Adrenal gland (tissue), 12 donors: ENCODE data around the gene BPIFB6. TPM values are rescaled to one million over a fixed set of nuclear protein-coding genes. Genes with fewer than 3 reads are reported as not detected.

ENCODE experiments used
- DNase-seq, 7 donors: peaks; one replicate each; pipeline ENCODE4 v3.0.0-alpha.2; 2019 to 2020
- H3K27ac ChIP-seq, 5 donors: fragments of 200-600 bp; sonication (generic) in 4 of 5; 1 replicate in 3 of 5; 2 replicates in 2 of 5; pipeline versions ENCODE4 v1.5.1 to v1.8.0; 2016 to 2020; ENCODE audit warnings: mild to moderate bottlenecking in 1 of 5
- H3K27me3 ChIP-seq: fragments of 200-600 bp; 2 replicates; pipeline ENCODE4 v1.8.0; 2021
- H3K36me3 ChIP-seq, 2 donors: fragments of 200-600 bp; replicated peaks in 1 of 2; 1 replicate in 1 of 2; 2 replicates in 1 of 2; pipeline versions ENCODE4 v1.5.1 to v1.8.0; 2018 to 2022
- H3K4me1 ChIP-seq, 2 donors: fragments of 200-600 bp; replicated peaks in 1 of 2; 1 replicate in 1 of 2; 2 replicates in 1 of 2; pipeline versions ENCODE4 v1.5.1 to v1.8.0; 2018 to 2021
- H3K4me3 ChIP-seq, 4 donors: fragments of 200-600 bp; sonication (generic) in 3 of 4; one replicate each; pipeline ENCODE4 v1.5.1; 2016 to 2018
- H3K9me3 ChIP-seq, 3 donors: fragments of 200-600 bp; sonication (generic) in 1 of 3; replicated peaks in 1 of 3; 1 replicate in 2 of 3; 2 replicates in 1 of 3; pipeline versions ENCODE4 v1.5.1 to v1.8.0; 2016 to 2021
- POLR2A ChIP-seq, 2 donors: fragments of 450-650 bp; IDR thresholded peaks; one replicate each; pipeline ENCODE4 v1.6.1; 2017; ENCODE audit warnings: antibody characterized with exemption in 2 of 2, mild to moderate bottlenecking in 2 of 2, moderate library complexity in 1 of 2
- WGBS, 4 donors: extraction: QIAGEN DNeasy Blood & Tissue Kit in 2 of 4; methylation state at CpG; one replicate each; pipeline versions ENCODE4 v1.1.5 to v1.1.7; 2013 to 2017; 5-methylcytosine and 5-hydroxymethylcytosine counted together
- intact Hi-C, 2 donors: fragments of 100-400 bp; cut with DNase I; formaldehyde crosslinking; loops; one replicate each; pipeline versions ENCODE4 v1.14.1 to v1.15.0; 2022 to 2023
- polyA plus RNA-seq, 3 donors: library from polyadenylated mRNA; stranded (reverse); fragments of 200-250 nt in 2 of 3; fragments of 350-450 nt in 1 of 3; fragmentation: Illumina TruSeq in 1 of 3; extraction: RNeasy Lipid Tissue Mini Kit (QIAGEN cat#74804) in 1 of 3; gene quantifications; one replicate each; pipeline ENCODE4 v1.2.3, GENCODE V29; 2013 to 2014
- total RNA-seq, 9 donors: library from RNA; depleted of rRNA in 4 of 9; stranded (reverse); fragments of >200 nt in 4 of 9; fragments of 120-200 nt in 1 of 9; fragmentation: NEBNext Ultra II Directional in 1 of 9; extraction: Animal tissue kit (Norgen Biotek cat#: 25700) in 1 of 9; gene quantifications; one replicate each; pipeline versions ENCODE4 v1.1.0 to v1.2.4, GENCODE V29; 2013 to 2023
- TF ChIP-seq, protein P1 (sequence below), 6 experiments: fragments of 450-650 bp in 4 of 6; fragments of 200-600 bp in 2 of 6; sonication (generic) in 1 of 6; IDR thresholded peaks; 1 replicate in 5 of 6; 2 replicates in 1 of 6; pipeline versions ENCODE4 v1.5.1 to v1.8.0; 2016 to 2021; ENCODE audit warnings: antibody characterized with exemption in 6 of 6, mild to moderate bottlenecking in 2 of 6, moderate library complexity in 1 of 6
- donor health status: healthy with polysubstance abuse.
- donor health status: Bipolar disorder and iron deficiency.
- donor health status: DM: yes; HTN: yes; CAD: no.
- donor health status: DM: no; HTN: no; CAD: no.
- donor health status: DM: no; HTN: no; CAD: no.
- donor health status: DM: yes; HTN: yes; CAD: no.

Gene BPIFB6
- total and polyA plus RNA-seq, 12 donors = not detected

DNA sequence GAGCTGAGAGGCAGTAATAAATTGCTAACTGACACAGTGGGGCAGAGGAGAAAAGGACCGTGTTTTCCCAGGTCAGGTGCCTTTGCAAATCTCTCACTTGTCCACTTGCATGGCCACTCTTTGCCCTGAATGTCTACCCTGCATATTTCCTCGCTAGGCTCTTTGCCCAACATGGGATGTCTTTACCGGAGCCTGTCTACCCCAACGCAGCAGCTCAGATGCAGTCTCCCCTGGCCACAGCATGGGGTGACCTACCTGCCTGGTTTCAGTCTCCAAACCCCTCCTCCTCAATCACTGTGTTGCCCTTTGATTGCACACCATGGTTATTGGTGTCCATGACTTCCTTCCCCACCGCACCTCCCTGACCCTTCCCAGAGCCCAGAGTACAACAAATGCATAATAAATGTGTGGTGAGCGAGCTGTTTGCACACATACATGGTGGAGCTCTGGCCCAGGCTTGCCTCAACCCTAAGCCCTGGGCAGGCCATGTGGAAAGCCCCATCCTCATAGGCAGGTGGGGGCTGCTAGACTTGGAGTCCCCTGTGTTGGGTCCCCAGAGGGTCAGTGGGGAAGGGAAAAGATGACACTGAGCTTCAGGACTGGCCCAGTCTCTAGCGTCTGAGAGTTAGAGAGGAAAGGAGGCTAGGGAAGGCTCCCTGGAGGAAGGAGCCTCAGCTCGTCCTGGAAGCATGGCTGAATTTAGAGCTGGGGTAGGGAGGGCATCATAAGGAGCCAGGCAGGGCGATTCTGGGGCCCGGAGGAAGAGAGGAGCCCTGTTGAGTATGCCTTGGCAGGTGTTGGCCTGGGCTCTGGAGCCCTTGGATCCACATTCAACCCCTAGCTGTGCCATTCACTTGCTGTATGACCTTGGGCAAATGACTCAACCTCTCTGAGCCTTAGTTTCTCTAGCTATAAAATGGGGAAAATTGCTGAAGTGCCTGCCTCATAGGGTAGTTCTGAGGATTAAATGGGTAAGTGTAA lies 4.4 kb upstream of the BPIFB6 start:
- TF ChIP-seq, protein P1, sequence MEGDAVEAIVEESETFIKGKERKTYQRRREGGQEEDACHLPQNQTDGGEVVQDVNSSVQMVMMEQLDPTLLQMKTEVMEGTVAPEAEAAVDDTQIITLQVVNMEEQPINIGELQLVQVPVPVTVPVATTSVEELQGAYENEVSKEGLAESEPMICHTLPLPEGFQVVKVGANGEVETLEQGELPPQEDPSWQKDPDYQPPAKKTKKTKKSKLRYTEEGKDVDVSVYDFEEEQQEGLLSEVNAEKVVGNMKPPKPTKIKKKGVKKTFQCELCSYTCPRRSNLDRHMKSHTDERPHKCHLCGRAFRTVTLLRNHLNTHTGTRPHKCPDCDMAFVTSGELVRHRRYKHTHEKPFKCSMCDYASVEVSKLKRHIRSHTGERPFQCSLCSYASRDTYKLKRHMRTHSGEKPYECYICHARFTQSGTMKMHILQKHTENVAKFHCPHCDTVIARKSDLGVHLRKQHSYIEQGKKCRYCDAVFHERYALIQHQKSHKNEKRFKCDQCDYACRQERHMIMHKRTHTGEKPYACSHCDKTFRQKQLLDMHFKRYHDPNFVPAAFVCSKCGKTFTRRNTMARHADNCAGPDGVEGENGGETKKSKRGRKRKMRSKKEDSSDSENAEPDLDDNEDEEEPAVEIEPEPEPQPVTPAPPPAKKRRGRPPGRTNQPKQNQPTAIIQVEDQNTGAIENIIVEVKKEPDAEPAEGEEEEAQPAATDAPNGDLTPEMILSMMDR (IDR thresholded peaks at IDR 0.05) = no peak
- TF ChIP-seq POLR2A (IDR thresholded peaks at IDR 0.05) = no peak
- DNase-seq = no peak
- H3K36me3 ChIP-seq = no peaks in the 10 kb centered on the region
- H3K27ac ChIP-seq = no peak overlapping the region
- no peak overlapping the region for H3K4me3 ChIP-seq
- H3K4me1 ChIP-seq = no peaks in the 10 kb centered on the region
- H3K9me3 ChIP-seq = no peaks in the 10 kb centered on the region
- WGBS, 4 donors = 73 to 77% (median 77%) methylated on average over 10 of the region's 10 CpGs
- H3K27me3 ChIP-seq = no peaks in the 10 kb centered on the region
- intact Hi-C loops = no loop called here

DNA sequence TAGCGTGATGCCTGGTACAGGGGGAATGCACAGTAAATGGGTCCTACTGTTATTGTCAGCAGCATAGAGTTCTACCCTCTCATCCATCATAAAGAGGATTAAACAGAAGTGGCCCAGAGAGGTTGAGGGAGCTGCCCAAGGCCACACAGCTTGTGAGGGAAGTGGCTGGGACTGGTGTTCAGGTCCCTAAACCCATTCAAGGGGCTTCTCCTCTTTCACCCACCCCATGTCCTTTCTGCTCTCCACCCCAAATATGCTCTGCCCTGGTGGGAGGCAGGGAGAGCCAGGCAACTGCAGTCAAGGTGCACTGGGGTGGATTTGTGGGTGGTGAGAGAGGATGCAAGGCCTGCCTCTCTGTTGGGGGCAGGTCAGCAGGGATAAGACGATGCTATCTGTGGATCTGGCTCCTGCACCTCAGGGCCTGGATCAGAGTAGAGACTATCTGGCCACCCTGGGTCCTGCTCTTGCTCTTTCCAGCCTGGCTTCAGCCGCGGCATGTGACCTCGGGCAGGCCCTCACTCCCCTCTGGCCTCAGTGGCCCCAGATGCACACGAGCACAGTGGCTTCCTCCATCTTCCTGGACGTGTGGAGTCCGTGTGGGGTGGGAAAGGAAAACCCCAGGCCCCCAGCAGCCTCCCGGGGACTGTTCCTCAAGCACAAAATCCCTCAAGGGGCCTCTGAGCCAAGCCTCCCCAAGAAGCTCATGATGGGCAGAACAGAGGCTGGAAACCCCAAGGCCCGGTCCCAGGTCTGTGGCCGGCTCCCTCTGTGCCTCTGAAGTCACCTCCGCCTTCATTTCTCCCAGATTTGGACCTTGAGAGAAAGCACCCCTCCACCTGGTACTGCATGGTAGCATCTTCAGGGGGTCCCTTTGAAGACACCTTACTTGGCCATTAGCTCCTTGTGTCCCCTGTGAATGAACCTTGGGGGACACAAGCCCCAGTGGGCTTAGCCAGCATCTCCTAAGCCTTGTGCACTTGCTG lies 3.4 kb upstream of the BPIFB6 start:
- intact Hi-C loops = no loop called here
- no peak for DNase-seq
- Histone ChIP-seq H3K27me3 (no peaks in the 10 kb centered on the region), H3K36me3 (no peaks in the 10 kb centered on the region), H3K27ac (no peak overlapping the region), H3K4me3 (no peak overlapping the region), H3K4me1 (no peaks in the 10 kb centered on the region), H3K9me3 (no peaks in the 10 kb centered on the region)
- 61 to 92% (median 75%) methylated on average over 5 to 12 of the region's 12 CpGs for WGBS, 4 donors
- TF ChIP-seq POLR2A (IDR thresholded peaks at IDR 0.05) = no peak
- TF ChIP-seq, protein P1 (IDR thresholded peaks at IDR 0.05) = no peak

DNA sequence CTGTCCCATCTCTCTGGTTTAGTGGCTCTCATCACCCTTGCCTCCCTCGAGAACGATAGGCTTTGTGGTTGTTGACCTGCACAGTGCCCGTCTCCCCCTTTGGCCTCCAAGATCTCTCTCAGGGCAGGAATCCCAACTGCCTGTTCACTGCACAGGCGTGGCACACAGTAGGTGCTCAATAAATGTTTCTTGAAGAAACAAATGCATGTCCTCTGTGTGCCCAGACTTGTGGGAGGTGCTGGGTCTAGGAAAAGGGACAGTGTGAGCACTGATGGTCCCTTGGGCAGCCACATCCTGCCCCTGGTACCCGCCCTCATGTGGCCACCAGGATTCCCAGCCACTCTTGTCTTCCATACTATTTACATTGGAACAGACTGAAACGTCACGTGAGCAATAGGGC lies 2.6 kb upstream of the BPIFB6 start:
- H3K27ac ChIP-seq = no peak overlapping the region
- 61 to 83% (median 68%) methylated on average over 7 of the region's 7 CpGs for WGBS, 4 donors
- H3K36me3 ChIP-seq = no peaks in the 10 kb centered on the region
- H3K27me3 ChIP-seq = no peaks in the 10 kb centered on the region
- intact Hi-C loops = no loop called here
- no peak overlapping the region for H3K4me3 ChIP-seq
- H3K4me1 ChIP-seq = no peaks in the 10 kb centered on the region
- DNase-seq = no peak
- TF ChIP-seq, protein P1 (IDR thresholded peaks at IDR 0.05) = no peak
- no peak for TF ChIP-seq POLR2A (IDR thresholded peaks at IDR 0.05)
- no peaks in the 10 kb centered on the region for H3K9me3 ChIP-seq

DNA sequence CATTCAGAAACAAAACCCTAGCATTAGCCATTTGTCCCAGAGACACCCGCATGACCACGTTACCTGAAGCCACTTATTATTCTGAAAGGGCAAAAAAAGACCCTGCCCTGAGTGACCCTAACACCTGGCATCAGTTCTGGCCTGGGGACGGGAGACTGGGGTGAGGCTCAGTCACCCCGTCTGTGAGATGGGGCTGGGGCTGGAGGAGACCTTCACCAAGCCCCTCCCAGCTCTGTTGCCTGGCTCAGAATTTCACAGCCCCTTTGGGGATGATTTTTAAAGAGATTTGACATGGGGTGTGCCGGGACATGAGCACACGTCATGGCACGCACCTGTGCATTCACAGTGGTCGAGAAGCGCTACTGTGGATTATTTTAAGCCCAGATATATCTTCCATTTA lies 1.4 kb upstream of the BPIFB6 start:
- Histone ChIP-seq H3K27ac (no peak overlapping the region), H3K4me1 (no peaks in the 10 kb centered on the region), H3K36me3 (no peaks in the 10 kb centered on the region), H3K9me3 (no peaks in the 10 kb centered on the region), H3K27me3 (no peaks in the 10 kb centered on the region), H3K4me3 (no peak overlapping the region)
- no peak for DNase-seq
- WGBS, 4 donors = 68 to 87% (median 84%) methylated on average over 7 to 9 of the region's 9 CpGs
- intact Hi-C loops = no loop called here
- TF ChIP-seq POLR2A (IDR thresholded peaks at IDR 0.05) = no peak
- TF ChIP-seq, protein P1 (IDR thresholded peaks at IDR 0.05) = no peak
